ENCODE data around the gene ATG4B. TPM values are rescaled to one million over a fixed set of nuclear protein-coding genes. Genes with fewer than 3 reads are reported as not detected.

Gene ATG4B
- total RNA-seq, 1 experiment from 2014 or later, result 133 TPM

DNA sequence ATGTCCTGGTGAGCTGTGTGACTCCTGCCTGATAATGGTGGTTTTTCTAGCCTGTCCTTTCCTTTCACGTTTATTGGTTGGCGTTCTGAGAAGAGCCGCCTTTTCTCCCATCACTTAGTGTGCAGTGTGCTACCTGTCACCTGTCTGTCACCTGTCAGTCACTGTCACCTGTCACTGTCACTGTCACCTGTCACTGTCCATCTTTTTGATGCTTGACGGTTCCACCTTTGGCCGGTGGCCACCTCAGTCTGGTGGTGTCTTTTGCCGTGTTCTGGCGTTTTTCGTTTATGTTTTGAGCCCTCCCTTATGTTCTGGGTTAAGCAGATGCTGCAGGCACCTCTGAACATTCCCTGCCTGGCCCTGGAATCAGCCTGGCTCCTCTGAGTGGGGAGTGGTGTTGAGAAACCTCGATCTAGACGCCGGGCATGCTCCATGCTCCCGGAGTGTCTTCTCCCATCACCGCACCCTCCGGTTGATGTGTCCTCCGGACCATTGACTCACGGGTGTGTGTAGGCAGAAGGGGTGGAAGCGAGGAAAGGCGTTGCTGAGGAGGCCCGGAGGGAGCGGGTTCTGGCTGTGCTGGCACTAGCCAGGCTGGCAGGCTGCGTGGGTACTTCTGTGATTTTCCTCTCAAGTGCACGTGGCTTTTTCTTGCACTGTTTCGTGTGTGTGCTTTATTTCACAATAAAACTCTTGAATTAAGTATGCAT is 28.4 kb downstream of the ATG4B start:
- no peaks in the 10 kb centered on the region for H3K27me3 Mint-ChIP-seq (ENCODE audit: low read depth)
- ATAC-seq, result no peak

More for the DNA sequence above, 28.4 kb downstream of the ATG4B start:
- Mint-ChIP-seq H3K4me3 (no peak overlapping the region), H3K36me3 (peaks cover 35% of the 10 kb centered on the region), H3K27ac (peak overlapping the region; percentile 27), H3K9me3 (no peaks in the 10 kb centered on the region), H3K4me1 (no peaks in the 10 kb centered on the region)
- no peak for DNase-seq (ENCODE audit: low spot score)
- ChIA-PET POLR2A (no interaction called here), CTCF (interaction anchor here (1.0 to 1.5 kb wide), 4 partner anchors 10 to 213 kb away, joined by 3 to 6 read pairs (median 3); partner anchors contain the start of genes D2HGDH and ING5)
- TF ChIP-seq GTF2I (CRISPR knock-in tag; conservative IDR thresholded peaks at IDR 0.05) (no peak), JUN (CRISPR knock-in tag; IDR thresholded peaks at IDR 0.05) (no peak), FOXK1 (CRISPR knock-in tag; IDR thresholded peaks at IDR 0.05) (no peak), ZNF138 (CRISPR knock-in tag; conservative IDR thresholded peaks at IDR 0.05) (no peak), JAZF1 (CRISPR knock-in tag; IDR thresholded peaks at IDR 0.05) (no peak), SP1 (CRISPR knock-in tag; conservative IDR thresholded peaks at IDR 0.05) (no peak), ZNF671 (CRISPR knock-in tag; IDR thresholded peaks at IDR 0.05) (no peak), ETV6 (CRISPR knock-in tag; IDR thresholded peaks at IDR 0.05) (no peak), E2F1 (CRISPR knock-in tag; IDR thresholded peaks at IDR 0.05) (no peak), ZBTB43 (CRISPR knock-in tag; IDR thresholded peaks at IDR 0.05) (no peak), ZNF512 (CRISPR knock-in tag; IDR thresholded peaks at IDR 0.05; ENCODE audit: borderline replicate concordance) (no peak), IRF1 (CRISPR knock-in tag; IDR thresholded peaks at IDR 0.05) (no peak), FOXP1 (CRISPR knock-in tag; IDR thresholded peaks at IDR 0.05; ENCODE audit: borderline replicate concordance) (no peak), GRHL2 (CRISPR knock-in tag; IDR thresholded peaks at IDR 0.05; ENCODE audit: insufficient replicate concordance, severe bottlenecking) (no peak)
- TF ChIP-seq, protein P1, sequence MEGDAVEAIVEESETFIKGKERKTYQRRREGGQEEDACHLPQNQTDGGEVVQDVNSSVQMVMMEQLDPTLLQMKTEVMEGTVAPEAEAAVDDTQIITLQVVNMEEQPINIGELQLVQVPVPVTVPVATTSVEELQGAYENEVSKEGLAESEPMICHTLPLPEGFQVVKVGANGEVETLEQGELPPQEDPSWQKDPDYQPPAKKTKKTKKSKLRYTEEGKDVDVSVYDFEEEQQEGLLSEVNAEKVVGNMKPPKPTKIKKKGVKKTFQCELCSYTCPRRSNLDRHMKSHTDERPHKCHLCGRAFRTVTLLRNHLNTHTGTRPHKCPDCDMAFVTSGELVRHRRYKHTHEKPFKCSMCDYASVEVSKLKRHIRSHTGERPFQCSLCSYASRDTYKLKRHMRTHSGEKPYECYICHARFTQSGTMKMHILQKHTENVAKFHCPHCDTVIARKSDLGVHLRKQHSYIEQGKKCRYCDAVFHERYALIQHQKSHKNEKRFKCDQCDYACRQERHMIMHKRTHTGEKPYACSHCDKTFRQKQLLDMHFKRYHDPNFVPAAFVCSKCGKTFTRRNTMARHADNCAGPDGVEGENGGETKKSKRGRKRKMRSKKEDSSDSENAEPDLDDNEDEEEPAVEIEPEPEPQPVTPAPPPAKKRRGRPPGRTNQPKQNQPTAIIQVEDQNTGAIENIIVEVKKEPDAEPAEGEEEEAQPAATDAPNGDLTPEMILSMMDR (IDR thresholded peaks at IDR 0.05), result no peak
- TF ChIP-seq, protein P2, sequence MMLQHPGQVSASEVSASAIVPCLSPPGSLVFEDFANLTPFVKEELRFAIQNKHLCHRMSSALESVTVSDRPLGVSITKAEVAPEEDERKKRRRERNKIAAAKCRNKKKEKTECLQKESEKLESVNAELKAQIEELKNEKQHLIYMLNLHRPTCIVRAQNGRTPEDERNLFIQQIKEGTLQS (CRISPR knock-in tag; conservative IDR thresholded peaks at IDR 0.05), result no peak
- TF ChIP-seq, protein P3, sequence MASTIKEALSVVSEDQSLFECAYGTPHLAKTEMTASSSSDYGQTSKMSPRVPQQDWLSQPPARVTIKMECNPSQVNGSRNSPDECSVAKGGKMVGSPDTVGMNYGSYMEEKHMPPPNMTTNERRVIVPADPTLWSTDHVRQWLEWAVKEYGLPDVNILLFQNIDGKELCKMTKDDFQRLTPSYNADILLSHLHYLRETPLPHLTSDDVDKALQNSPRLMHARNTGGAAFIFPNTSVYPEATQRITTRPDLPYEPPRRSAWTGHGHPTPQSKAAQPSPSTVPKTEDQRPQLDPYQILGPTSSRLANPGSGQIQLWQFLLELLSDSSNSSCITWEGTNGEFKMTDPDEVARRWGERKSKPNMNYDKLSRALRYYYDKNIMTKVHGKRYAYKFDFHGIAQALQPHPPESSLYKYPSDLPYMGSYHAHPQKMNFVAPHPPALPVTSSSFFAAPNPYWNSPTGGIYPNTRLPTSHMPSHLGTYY (CRISPR knock-in tag; IDR thresholded peaks at IDR 0.05), result no peak
- TF ChIP-seq, protein P4, sequence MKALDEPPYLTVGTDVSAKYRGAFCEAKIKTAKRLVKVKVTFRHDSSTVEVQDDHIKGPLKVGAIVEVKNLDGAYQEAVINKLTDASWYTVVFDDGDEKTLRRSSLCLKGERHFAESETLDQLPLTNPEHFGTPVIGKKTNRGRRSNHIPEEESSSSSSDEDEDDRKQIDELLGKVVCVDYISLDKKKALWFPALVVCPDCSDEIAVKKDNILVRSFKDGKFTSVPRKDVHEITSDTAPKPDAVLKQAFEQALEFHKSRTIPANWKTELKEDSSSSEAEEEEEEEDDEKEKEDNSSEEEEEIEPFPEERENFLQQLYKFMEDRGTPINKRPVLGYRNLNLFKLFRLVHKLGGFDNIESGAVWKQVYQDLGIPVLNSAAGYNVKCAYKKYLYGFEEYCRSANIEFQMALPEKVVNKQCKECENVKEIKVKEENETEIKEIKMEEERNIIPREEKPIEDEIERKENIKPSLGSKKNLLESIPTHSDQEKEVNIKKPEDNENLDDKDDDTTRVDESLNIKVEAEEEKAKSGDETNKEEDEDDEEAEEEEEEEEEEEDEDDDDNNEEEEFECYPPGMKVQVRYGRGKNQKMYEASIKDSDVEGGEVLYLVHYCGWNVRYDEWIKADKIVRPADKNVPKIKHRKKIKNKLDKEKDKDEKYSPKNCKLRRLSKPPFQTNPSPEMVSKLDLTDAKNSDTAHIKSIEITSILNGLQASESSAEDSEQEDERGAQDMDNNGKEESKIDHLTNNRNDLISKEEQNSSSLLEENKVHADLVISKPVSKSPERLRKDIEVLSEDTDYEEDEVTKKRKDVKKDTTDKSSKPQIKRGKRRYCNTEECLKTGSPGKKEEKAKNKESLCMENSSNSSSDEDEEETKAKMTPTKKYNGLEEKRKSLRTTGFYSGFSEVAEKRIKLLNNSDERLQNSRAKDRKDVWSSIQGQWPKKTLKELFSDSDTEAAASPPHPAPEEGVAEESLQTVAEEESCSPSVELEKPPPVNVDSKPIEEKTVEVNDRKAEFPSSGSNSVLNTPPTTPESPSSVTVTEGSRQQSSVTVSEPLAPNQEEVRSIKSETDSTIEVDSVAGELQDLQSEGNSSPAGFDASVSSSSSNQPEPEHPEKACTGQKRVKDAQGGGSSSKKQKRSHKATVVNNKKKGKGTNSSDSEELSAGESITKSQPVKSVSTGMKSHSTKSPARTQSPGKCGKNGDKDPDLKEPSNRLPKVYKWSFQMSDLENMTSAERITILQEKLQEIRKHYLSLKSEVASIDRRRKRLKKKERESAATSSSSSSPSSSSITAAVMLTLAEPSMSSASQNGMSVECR (CRISPR knock-in tag; IDR thresholded peaks at IDR 0.05; ENCODE audit: borderline replicate concordance), result no peak
- TF ChIP-seq, protein P5, sequence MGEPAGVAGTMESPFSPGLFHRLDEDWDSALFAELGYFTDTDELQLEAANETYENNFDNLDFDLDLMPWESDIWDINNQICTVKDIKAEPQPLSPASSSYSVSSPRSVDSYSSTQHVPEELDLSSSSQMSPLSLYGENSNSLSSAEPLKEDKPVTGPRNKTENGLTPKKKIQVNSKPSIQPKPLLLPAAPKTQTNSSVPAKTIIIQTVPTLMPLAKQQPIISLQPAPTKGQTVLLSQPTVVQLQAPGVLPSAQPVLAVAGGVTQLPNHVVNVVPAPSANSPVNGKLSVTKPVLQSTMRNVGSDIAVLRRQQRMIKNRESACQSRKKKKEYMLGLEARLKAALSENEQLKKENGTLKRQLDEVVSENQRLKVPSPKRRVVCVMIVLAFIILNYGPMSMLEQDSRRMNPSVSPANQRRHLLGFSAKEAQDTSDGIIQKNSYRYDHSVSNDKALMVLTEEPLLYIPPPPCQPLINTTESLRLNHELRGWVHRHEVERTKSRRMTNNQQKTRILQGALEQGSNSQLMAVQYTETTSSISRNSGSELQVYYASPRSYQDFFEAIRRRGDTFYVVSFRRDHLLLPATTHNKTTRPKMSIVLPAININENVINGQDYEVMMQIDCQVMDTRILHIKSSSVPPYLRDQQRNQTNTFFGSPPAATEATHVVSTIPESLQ (CRISPR knock-in tag; IDR thresholded peaks at IDR 0.05), result no peak
